Esophagus squamous epithelium (tissue), 4 donors: Measurements from ENCODE around the gene MICALL2.

Experiments used
- CTCF ChIP-seq, 6 experiments: fragments of 450-650 bp in 4 of 6; fragments of 200-600 bp in 2 of 6; sonication (generic) in 2 of 6; IDR thresholded peaks; one replicate each; pipeline ENCODE4 v1.5.1; 2016 to 2019; ENCODE audit warnings: antibody characterized with exemption in 6 of 6, mild to moderate bottlenecking in 4 of 6, moderate library complexity in 4 of 6
- POLR2A ChIP-seq, 4 donors: fragments of 450-650 bp; IDR thresholded peaks; one replicate each; pipeline ENCODE4 v1.6.1; 2017; ENCODE audit warnings: antibody characterized with exemption in 4 of 4, mild to moderate bottlenecking in 4 of 4, moderate library complexity in 3 of 4

GRCh38 chr7:1428941-1429501, 30.2 kb downstream of the MICALL2 start:
- TF ChIP-seq CTCF (IDR thresholded peaks at IDR 0.05), result no peak
- TF ChIP-seq POLR2A (IDR thresholded peaks at IDR 0.05), result no peak
